ENCODE data around the gene SGF29. TPM values are rescaled to one million over a fixed set of nuclear protein-coding genes. Genes with fewer than 3 reads are reported as not detected.

Gene SGF29
- total RNA-seq, 3 donors from 2014 or later = 28.5 to 35.8 (median 28.8) TPM

Other genes starting within 250 kb of the SGF29 start
- 1 to 10 TPM in 2 of 3 donors, not detected in 1; 2.6 to 3.3 TPM for gene NPIPB6, start 190.4 kb upstream of the SGF29 start, total RNA-seq
- 100 to 1,000 TPM; 143 to 191 (median 188) TPM for gene EIF3CL, start 150.1 kb upstream of the SGF29 start, total RNA-seq
- not detected for gene NPIPB7, start 81.6 kb upstream of the SGF29 start, total RNA-seq
- gene CLN3, start 61.8 kb upstream of the SGF29 start, total RNA-seq = 10 to 100 TPM; 25.1 to 39.1 (median 38.7) TPM
- gene APOBR, start 59.3 kb upstream of the SGF29 start, total RNA-seq = 1 to 10 TPM in 2 of 3 donors, under 1 TPM in 1; 0.66 to 3.1 (median 2.9) TPM
- not detected for gene IL27, start 47.1 kb upstream of the SGF29 start, total RNA-seq
- 10 to 100 TPM; 34.2 to 57.0 (median 47.5) TPM for gene NUPR1, start 14.9 kb upstream of the SGF29 start, total RNA-seq
- 1 to 10 TPM in 2 of 3 donors, under 1 TPM in 1; 0.73 to 1.6 (median 1.3) TPM for gene SULT1A2, start 43.1 kb downstream of the SGF29 start, total RNA-seq
- gene SULT1A1, start 56.1 kb downstream of the SGF29 start, total RNA-seq = 10 to 100 TPM; 25.6 to 54.1 (median 33.4) TPM
- not detected for gene NPIPB8, start 84.1 kb downstream of the SGF29 start, total RNA-seq
- gene EIF3C, start 157.5 kb downstream of the SGF29 start, total RNA-seq = 100 to 1,000 TPM; 203 to 259 (median 214) TPM
- gene NPIPB9, start 197.9 kb downstream of the SGF29 start, total RNA-seq = 10 to 100 TPM in 1 of 3 donors, 1 to 10 TPM in 2; 6.4 to 12.3 (median 6.6) TPM

Data from breast epithelium (tissue), 3 donors.